AG20443 (cell line): ENCODE results near the gene RNU7-1.

Experiments
- DNase-seq: peaks from one replicate; pipeline ENCODE4 v3.0.0; 2012; ENCODE audit warnings: low spot score, mixed read lengths

RNU7-1 gene

DNA sequence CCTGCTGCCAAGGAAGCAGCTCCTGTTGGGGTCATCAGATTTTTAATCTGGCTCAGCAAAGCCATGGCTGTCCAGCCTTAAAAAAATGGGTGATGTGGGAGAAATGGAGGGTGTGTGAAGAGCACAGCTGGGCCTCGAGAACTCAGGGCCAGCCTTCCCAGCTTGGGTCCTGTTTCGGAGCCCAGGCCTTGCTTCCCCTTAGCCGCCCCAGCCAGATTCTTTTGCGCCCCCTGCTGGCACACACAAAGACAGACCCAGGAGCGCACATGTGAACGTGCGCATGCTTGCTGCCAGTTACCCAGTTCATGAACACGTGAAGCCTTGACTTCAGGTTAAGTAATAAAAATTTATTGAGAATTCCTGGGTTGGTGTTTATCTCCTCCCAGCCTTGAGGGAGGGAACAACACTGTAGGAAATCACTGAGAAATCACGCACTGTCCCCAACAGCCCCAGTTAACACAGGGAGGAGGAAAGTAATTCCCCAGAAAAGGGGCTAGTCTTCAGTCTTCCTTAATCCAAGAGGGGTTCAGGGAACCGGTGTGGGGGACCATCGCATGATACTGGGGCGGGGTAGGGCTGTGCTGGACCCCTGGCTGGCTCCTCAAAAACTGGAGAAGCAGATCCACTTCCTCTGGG is 21.5 kb downstream of the RNU7-1 start:
- DNase-seq = peak; percentile 90

DNA sequence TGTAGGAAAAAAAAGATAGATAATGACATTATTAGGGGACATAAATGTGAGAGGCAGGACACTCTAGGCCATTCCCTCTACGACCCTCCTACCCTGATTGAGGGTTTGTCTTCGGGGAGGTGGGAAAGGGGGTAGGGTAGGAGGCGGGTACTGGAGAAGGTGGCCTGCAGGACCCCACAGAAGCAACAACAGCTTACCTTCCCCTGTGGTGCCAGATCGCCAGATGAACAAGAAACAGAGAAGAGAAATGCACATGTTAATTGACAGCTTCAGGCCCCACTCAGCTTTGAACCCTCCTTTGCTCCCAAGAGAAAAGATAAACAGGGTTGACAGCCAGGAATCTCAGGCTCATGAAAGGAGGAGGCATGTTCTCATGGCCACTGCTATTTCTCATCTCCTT is 22.1 kb downstream of the RNU7-1 start:
- DNase-seq = no peak

DNA sequence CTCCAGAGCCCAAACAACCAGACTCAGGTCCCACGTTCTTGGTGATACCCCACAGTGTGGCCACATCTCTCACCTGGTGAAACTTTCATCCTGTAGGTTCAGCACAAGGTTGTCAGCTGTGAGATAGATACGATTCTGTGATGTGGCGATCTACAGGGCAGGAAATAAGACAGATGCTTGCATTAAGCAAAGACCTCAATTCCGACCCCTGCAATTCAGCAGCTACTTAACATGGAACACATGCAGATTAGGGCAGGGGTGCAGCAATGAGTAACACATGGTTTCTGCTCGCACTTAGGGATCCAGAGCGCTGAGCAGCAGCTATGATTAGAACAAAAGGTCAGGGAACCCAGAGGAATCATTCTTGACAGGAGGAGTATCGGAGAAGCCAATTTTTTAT is 22.7 kb downstream of the RNU7-1 start:
- DNase-seq = no peak

DNA sequence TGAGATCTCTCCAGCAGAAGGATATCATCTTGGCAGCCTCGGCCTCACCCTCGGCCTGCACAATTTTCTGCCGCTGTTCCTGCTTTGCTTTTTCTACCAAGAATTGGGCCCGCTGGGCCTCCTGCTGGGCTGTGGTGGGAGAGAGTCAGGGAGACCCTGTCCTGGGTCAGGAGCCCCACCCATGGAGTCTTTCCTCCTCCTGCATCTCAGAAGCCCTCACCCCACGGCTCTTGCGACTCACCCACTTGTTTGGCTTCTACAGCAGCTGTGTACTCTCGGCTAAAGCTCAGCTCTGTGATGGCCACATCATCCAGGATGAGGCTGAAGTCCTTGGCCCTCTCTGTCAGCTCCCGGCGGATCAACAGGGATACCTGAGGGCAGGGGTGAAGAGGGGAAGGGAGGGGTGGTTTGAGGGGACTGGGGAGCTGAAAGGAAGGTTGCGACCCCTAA is 24.1 kb downstream of the RNU7-1 start:
- no peak for DNase-seq

DNA sequence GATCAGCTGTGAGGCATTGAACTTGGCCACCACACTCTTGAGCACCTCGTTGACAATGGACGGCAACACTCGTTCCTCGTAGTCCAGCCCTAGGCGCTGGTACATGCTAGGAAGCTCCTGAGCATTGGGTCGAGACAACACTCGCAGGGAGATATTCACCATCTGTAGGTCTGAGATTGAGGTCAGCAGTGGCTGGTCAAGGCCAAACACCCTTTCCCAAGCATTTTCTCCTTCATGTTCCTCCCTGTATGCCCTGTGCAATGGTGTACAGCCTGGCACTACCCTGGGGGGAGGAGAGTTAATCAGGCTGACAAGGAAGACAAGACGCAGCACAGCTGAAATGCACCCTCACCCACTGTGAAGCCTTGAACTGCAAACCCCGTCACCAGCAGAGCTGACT is 24.8 kb downstream of the RNU7-1 start:
- DNase-seq = no peak

DNA sequence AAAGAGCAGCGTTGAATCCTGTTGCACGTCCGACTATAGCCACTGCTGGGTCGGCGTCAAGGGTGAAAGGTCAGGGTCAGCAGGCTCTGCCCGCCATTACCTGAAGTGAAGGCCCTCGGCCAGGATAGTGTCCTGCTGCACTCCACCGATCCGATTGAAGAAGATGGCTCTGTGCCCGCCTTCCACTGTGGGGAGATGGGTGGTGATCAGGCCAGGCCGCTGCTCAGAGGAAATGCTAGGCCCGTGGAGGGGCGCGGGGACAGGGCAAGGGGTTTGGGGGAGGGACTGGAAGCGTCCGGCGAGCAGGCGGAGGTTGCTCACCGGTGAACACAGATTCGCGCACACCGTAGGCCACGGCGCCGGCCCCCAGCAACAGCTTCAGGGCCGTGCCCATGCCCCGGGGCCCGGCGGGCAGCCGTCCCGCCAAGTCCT is 26.5 kb downstream of the RNU7-1 start:
- DNase-seq = no peak

DNA sequence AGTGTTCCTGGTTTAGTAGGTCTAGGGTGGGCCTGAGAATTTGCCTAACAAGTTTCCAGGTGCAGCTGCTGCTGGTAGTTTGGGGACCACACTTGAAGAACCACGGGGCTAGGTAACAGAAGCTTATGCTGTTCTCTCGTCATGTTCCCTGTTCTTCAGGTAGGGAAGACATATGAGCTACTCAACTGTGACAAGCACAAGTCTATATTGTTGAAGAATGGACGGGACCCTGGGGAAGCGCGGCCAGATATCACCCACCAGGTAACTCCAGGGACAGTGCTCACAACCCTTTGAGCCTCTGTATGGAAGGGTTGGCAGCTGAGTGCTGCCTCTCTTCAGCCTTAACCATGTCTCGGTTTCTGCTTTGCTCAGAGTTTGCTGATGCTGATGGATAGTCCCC is 30.6 kb downstream of the RNU7-1 start:
- DNase-seq = no peak

DNA sequence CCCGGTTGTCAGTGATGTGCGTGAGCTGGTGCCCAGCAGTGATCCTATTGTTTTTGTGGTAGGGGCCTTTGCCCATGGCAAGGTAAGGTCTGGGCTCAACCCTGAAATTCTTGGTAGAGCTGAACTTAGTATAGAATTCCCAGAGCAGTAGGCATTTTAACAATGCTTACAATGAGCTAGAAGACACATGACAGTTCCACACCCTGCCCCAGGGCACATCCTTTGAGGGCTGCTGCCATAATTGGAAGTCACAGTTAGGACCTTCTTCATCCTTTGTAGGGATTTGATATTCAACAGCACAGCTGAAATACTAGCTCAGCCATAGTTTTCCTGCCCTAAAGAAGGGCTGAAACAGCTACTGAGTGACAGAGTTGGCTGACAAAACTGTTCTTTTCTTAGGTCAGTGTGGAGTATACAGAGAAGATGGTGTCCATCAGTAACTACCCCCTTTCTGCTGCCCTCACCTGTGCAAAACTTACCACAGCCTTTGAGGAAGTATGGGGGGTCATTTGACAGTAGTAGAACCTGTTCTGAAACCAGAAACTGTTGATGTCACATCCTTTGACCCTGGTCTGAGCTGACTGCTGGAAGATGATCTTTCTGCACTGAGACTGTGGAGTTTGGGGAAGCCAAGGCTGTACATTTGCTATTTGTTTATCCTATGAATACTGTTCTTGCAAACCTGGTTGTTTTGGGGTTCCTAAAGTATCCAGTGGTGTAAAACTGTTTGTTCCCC is 31.8 kb downstream of the RNU7-1 start:
- DNase-seq = no peak

DNA sequence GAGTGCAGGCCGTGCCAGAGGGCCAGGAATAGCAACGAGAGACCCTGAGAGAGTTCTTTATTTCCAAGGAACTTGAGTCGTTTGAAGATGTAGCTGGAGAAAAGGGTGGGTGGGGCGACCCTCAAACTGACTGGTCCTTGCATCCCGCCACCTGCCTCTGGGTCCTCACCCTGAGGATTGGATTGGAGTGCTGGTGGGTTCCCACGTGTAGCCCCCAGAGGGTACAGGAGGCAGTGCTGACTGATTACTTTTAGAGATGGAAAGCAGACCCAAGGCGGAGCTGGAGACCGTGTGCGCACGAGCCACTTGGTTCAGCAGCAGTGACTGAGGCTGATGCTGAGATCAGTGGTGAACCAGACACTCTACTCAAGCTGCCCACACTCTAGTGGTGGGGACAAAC is 34.0 kb downstream of the RNU7-1 start:
- DNase-seq = no peak

DNA sequence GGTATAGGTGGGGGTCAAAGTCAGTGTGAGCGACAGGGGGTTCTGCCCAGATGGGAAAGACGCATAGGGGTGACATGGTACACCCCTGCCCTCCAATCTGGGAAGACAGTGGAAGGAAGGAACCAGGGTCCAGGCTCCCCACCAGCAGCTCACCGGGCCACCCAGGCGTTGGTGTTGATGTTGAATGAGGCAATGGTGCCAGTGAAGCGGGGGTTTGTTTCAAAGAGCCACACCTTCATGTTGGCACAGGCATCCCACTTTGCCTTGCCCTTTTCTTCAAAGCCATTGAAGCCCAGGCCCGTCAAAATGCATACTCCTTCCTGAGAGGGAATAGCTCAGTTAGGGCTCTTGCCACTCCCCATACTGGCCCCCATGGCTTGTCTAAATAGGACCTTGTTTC is 34.6 kb downstream of the RNU7-1 start:
- no peak for DNase-seq

DNA sequence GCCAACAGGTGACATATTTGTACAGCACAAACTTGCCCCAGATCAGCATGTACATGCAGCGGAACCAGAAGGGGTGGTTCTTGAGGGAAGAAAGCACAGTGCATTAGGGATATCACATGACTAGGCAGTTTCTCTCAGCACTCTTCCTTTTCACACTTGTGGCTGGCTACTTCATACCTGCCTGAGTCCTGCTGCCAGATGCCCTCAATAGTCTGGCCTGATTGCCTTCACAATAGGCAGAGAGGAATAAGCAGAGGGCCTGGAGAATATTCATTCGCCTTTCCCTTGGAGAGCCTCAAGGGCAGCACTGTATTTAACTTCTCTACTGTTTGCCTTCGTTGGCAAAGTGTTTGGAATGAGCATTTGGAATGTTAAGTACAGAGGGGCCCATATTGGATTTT is 35.0 kb downstream of the RNU7-1 start:
- DNase-seq = no peak

DNA sequence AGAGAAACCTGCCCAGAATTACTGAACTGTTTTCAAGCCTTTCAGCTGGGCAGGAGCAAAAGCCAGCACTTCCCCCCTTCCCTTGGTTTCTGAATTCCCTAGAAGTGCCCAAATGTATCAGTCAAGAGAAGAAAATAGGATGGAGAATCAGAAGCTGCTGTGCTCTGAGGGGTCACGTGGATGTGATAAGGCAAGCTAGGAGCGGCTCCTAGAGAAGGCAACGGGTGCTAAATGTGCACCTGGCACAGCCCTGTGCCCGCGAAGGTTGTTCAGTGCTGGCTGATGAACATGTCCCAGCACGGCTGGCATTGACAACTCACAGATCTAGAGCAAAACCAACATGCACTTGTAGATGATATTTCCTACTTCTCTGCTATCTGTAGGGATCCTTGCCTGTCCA is 35.4 kb downstream of the RNU7-1 start:
- no peak for DNase-seq

DNA sequence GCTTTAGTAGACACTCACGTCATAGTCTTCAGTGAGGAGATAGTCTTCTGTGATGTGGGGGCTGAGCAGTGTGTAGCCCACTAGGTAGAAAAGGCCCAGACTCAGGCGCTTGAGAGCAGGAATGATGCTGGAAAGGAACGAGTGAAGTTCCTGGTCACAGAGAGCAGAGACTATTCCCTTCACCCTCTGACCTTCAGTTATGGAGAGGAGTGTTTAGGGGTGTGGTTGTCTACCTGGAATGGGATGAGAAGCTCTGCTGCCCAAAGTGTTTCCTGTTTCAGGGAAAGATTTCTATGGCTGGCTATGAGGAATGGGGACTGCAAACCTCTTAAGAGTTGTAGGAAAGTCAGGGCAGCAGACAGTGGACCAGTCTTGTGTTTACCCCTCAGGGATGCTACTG is 35.8 kb downstream of the RNU7-1 start:
- DNase-seq = no peak

DNA sequence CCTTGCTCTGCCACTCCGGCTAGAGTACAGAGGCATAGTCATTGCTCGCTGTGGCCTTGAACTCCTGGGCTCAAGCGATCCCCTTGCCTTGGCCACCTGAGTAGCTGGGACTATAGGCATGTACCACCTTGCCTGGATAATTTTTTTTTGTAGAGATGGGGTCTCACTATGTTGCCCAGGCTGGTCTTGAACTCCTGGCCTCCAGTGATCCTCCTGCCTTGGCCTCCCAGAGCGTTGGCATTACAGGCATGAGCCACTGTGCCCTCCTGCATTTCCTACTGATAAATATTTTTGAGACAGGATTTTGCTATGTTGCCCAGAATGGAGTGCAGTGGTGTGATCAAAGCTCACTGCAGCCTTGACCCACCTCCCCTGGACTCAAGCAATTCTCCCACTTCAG is 36.5 kb downstream of the RNU7-1 start:
- DNase-seq = no peak

DNA sequence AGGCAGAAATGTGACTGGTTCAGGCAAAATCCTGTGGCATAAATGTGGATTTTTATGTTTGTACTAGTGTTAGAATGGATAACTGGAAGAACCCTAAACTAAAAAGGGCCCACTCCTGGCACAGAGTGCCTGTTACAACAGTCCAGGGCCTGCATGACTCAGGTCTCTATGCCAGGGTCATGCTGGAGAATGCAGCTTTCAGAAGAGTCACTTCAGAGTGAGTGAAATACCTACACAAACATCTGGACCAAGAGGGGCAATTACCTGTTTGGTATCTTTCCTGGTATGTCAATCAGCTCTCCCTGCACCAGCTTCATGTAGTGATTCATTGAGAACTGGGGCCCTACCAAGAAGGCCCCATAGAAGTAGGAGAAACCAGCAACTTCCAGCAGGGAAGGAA is 37.1 kb downstream of the RNU7-1 start:
- DNase-seq = no peak

DNA sequence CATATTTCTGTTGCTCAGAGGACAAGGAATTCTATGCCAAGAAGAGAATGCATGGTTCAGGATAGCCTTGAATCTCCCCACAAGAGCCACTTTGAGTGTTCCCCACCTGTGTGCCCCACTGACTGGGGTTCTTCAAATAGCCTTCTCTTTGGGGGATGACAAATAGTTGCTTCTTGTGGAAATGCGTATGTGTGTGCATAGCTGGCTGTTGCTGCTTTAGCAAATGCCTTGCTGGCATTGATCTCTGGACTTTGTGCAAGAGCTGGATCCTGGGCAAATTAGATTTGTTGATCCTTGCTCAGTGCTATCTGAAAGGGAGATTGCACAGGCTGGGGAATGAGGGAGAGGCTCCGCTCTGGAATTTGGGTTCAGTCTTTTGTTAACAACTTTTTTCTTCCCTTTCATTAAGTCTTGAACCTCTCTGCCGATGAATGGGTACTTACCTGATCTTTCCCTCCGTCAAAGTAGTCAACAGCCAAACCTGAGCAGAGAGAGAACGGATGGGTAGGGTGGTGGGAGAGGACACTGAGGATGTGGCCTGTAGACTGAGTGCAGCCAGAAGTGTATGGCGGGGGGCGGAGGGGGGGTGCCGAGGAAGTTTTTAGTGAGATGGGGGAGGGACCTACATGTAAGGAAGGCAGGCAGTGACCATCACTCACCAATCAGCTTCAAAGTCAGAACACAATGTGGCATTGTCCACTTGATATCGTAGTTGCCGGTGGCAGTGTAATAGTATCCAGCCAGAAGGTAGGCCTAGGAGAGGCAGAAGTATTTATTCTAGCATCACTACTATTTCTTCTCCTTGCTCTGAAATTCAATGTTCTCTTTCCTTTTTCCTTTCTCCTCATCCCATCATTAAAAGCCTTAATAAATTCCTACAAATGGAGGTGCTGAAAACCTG is 37.8 kb downstream of the RNU7-1 start:
- DNase-seq = no peak

DNA sequence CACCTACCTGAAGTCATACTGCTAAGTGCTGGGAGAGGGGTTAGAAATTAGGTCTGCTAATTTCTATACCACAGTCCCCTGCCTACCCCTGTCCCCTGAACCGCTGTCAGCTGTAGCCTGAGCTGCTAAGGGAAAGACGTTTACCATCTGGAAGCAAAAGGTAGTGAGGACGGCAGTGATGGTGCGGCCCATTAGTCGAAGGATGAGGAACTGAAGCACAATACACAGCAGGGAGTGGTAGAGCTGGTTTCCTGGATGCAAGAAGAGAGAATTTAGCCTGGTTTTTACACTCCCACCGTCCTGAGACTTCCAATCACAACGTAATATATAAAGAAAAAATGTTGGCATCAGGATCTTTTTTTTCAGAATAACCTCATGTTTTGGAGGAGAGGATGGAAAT is 38.9 kb downstream of the RNU7-1 start:
- no peak for DNase-seq

DNA sequence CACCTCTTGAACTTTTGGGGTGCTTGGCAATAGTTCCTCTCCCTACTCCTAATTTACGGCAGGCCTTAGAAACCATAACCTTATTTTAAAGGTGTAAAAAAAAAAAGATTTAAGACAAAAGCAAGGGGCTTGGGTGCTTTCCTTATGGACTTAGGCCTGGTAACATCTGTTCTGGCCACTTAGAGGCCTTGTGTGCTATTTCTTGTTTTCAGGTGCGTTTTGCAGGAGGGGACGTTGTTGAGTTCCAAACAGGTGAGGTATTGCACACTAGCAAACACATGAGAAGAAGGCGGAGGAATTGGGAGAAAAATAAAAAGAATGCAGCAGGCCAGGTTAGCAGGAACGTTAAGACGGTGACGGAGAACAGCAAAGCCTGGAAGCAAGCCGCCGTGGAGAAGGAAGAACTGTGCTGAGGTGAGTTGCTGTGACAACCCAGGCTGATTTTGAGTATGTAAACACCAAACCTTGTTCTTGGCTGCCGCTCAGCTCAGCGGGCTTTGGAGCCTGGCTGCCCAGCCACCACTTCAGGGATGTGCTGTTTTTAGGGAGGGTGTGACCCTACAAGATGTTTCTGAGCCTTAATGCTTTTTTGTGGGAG is 44.4 kb downstream of the RNU7-1 start:
- DNase-seq = no peak
